SIG-M5 (cell line): ENCODE results near the gene GAMT.
"Not testable (repeated sequence)": the region's sequence is repeated elsewhere in the genome, so short reads cannot be mapped to it uniquely, and the experiment has no call there.

Experiments used
- DNase-seq: peaks from one replicate; lab custom pipeline; 2025; lab: John Stamatoyannopoulos, UW

Gene GAMT

DNA sequence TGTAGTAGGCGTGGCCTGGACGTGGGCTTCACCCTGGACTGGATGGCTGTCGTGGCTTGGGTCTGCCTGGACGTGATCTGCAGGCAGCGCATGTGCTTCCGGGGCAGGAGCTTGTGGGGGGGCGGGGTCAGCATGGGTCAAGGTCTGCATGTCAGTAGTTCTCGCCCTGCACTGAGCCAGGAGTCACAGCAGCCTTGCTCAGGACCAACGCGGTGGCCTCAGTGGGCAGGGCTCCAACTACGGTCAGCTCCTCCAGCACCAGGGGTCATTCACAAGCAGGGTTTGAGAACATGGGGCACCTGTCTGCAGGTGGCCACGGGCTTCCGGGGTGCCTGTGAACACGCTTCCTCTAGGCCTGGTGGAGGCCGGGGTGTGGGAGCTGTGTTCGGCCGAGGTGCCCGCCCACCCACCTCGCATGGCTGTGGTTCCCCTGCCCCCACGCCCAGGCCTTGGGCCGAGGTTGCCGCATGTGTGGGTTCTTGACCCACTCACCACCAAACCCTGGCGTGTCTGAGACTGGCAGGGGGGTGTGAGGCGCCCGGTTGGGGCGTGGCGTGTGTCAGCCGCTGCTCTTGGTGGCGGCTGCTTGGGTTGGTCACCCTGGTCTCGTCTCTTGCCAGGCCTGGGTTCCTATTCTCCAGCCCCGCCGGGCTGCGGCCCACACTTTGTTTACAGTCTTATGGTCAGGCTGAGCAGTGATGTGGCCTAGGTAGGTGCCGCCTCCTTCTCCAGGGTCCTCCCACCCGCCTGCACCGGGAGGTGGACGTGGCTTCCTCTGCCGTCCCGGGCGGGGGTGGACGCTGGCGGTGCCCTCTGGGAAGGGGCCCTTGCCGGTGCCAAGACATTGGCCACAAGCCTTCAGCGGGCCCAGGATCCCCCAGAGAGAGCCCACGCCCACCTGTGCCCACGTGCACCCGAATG, 32.0 kb upstream of the GAMT start:
- no peak for DNase-seq

DNA sequence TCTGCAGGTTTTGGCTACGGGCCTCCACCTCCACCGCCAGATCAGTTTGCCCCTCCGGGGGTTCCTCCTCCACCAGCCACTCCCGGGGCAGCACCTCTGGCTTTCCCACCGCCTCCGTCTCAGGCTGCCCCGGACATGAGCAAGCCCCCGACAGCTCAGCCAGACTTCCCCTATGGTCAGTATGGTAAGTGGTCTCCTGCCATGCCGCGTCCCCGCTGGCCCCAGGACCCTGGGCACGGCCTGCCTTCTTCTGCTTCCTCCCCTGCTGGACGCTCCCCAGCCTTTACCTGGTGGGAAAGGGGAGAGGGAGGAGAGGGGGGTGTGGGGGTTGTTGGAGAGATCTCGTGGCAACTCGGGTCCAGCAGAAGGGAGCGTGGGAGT, 31.2 kb upstream of the GAMT start:
- no peak for DNase-seq

DNA sequence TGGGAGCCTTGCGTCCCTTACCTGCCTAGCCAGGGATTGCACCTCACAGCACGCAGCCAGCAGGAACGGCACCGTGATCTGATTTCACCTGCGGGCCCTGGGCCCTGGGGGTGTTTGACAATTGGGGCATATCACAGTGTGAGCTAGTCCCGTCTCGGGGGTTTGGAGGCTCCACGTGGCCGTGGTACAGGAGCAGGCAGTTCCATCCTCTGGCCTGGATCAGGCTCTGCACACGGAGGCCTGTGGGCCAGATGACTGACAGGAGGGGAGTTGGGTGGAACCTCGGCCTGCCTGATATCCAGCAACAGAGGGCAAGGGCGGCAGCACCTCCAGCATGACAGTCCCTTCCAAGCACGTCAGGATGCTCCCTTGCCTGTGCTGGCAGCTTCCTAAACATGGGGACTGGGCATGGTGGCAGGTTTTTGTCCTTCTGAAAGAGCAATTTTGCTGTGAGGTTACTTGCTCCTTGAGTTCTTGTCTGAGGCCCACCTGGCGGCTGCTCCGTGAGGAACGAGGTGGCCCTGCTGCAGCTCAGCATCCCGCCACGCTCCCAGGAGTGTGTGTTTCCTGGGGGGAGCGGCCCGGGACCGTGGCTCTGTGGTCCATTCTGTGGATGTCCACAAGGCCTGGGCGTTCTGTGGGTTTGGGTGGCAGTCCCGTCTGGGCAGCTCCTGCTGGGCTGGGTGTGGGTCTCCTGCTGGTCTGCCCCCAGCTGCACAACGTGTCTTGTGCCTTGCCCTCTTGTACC, 30.6 kb upstream of the GAMT start:
- DNase-seq = no peak

DNA sequence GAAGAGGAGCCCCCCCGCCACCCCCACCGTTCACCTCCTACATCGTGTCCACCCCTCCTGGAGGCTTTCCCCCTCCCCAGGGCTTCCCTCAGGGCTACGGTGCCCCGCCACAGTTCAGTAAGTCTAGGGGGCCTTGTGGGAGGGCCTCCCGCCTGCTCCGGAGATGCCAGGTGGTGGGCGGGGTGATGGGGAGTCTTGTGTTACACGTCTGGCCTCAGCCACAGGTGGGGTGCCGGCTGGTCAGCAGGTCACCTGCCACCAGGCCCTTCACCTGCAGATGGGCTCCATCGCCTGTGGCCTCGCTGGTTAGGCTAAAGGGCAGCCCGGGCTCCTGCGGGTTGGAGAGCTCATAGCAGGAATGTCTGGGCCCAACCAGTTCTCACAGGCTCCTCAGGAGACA, 28.9 kb upstream of the GAMT start:
- DNase-seq = no peak

DNA sequence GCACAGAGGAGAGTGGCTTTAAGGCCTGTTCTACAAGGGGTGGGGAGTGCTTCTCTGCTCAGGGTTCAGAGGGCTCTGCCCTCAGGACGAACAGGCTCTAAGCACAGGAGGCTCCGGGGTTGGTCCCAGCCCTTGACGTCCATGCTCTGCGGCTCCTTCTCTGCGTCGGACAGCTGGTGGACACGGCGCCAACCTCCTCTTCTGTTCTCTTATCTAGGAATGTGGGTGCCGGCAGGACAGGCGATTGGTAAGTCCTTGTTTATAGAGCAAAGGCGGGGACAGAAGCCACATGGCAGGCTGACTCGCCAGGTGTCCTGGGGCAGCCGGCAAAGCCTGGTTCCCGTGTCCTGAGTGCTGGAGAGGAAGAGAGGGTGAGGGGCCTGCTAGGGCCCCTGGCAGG, 28.4 kb upstream of the GAMT start:
- DNase-seq = no peak

DNA sequence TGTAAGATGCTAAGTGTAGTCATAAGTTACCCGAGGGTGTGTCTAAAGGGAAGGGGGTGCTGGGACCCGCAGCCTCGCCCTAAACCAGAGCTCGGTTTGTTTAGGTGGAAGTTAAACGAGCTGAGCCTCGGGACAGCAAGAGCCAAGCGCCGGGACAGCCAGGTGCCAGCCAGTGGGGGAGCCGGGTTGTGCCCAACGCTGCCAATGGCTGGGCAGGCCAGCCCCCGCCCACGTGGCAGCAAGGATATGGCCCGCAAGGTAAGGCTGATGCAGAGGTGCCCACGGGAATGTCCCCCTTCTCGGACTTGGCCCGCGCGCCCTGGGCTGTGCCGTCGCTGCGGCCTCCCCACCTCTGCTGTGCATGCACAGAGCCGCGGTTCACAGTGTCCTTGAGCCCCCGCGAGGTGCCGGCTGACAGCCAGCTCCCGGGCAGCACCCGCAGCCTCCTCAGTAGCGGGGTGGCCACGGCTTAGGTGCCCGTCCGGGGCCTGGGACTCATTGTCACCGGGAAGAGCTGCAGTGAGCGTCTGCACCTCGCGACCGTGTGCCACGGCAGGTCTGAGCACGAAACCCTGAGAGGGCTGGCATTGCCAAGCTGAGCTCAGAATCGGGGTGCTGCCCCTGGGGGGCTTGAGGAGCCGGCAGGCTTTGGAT, 27.5 kb upstream of the GAMT start:
- no peak for DNase-seq

DNA sequence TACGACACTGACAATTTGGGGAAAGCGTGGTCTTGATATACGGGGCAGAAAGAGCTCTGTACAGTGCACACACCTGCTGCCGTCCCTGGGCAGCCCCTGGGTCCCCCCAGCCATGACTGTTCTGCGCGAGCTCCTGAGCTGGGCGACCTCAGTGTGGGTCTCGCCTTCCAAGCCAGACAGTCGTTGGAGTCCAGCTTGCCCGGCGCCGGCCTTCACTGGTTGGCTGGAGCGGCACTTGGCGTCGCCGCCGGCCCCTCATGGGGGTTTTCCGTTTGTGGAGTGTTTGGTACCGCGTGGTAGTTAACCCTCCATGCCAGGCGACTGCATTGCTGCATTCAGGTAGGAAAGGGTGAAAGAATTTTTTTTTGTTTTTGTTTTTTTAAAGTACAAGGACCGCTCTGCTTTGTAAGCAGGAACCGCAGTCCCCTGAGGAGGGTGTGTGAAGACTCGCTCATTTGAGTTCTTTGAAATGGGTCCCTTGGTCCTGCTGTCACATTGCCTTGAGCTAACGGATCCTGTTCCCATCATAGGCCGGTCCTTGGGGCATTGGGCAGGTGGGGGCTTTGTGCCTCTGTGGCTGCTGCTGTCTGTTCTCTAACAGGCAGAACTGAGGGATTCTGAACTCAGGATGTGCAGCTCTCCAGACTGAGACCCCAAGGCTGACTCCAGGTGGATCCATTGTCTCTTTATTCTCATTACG, 26.0 kb upstream of the GAMT start:
- no peak for DNase-seq

DNA sequence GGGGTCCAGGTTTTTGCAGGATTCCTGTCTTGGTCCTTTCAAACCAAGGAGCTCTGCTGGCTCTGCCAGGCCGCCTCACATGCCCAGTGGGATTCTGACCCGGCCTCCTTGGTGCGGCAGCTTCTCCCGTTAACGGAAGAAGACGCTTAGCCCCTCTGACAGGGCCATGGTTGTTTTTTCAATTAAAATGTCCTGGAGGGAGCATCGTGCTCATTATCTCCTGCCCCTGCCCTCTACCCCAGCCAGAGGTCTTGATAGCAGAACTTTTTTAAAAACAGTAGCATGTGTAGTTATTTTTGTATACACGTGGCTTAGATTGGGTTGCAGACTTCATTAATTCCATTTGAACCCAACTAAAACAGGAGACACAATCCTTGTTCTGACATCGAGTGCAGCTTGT, 25.4 kb upstream of the GAMT start:
- DNase-seq = no peak

DNA sequence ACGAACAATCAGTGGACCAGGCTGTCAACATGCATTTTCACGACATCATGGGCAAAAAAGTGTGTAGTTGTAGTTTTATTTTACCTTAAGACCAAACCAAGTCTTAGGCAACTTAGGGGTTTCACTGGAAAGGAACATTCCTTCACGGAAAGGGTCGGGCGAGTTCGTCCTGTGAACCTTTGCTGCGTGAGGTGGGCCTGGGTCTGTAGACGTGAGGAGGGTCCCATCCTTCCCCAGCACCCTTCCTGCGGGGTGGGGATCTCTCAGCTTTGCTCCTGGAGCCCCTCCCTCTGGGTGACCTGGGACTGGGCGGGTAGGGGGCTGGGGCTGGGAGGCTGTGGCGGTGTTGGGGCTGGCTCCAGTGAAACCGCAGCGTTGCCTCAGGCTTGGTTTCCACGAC, 24.6 kb upstream of the GAMT start:
- no peak for DNase-seq

DNA sequence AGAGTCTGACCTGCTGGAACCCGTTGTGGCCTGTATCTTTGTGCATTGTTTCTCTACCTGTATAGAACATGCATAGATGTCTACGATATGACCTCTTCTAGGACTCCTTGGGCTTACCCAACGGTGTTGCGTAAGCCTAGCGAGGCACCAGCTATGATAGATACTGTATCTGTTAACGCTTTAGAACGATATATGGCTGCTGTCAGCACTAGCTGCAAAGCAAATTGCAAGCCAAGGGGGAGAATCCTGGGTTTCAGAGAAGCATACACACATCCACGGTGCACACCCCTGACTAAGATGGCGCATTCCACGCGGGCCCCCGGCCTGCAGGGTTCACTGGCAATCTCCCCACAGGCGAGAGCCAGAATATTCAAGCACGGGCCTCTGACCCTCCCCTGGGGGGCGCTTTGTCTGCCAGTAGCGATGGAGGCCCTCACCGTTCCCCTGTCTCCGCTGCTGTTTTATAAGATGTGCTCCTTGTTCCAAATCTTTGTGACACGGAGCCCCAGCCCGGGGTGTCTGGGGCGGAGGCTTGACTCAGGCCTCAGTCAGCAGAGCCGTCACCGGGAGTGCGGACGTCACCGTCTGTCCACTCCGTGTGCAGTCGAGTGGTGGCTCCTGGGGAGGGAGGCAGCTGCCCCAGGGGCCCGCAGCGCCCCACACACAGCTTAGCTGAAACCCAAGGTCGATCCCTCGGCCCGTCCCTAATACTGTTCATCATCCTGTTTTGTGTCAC, 23.9 kb upstream of the GAMT start:
- no peak for DNase-seq

DNA sequence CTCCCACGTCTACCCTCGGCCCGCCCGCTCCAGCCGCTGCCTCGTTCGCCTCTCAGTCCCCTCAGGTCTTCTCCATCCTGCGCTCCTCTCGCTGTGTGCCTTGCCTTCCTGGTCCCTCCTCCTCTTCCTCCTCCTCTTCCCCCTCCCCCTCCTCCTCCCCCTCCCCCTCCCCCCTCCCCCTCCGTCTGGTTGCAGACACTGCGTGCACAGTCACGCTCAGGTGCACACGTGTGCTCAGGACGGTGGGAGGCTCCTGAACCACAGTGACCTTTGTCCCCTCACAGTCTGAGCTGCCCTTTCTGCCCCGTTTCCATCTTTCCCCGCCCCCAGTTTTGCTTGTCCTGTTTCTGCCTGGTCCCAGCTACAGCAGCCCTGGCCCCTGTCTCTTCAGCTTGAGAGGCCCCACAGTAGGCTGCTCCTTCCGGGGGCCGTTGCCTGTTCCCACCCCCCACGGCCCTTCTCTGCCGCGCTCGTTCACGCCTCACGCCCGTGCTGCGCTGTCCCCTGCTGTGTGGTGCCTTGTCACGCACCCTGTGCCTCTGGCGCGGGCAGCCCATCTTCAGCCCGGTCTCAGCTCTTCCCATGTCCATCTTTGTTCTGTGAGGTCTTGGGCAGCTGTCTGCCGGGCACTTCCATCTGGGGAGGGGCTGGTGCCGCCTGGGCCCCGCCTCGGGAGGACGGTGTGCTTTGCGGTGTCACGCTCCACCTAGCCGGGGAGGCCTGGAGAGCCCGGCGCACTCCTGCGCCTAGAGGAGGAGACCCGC, 23.0 kb upstream of the GAMT start:
- no peak for DNase-seq

DNA sequence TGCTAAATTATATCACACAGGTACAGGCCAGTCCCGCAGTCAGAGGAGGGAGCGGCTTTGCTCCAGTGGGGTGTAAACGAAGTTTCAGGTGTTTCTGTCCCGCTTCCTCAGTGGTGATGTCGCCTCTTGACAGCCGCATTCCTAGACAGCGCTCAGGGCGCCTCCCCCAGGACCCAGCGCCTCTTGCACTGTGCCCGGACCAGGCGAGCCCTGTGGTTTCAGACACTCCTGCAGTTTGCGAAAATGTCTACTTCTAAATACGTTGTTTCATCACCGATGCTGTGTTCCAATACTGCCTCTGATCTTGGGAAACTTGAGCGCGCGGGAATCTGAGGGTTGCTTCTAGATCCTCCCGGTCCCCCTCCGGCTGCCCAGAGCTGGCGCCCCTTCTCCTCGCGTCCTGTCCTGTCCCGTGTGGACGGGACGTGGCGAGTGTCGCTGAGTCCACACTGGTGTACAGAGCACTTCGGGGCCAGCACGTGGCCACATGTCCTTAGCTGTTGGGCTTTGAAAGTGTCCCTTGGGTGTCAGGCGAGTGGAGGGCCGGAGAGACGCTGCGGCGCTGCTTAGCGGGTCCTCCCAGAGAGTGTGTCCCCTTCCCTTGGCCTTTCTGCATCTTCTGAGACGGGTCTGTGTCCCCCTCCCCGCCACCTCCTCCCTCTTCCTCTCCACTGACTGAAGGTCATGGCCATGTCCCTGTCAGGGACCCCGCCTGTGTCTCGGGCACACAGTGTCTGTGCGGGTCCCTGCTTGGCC, 22.3 kb upstream of the GAMT start:
- DNase-seq = no peak

DNA sequence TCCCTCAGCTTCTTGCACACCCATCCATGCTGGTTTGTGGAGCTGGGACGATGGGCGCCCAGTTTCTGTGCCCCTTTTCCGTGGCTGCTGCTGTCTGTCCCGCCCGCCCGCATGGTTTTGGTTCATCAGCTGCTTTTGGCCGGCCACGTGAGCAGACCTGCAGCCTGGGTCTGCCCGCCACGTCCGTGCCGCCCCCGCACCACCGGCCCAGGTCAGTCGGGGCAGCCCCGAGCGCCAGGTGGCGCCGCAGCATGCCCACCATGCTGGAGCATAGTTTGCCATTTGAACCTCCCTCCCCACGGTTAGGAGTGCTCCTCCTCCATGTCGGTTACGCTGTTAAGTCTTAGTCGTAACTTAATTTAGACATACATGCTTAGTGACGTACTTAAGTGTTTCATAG, 21.6 kb upstream of the GAMT start:
- no peak for DNase-seq

DNA sequence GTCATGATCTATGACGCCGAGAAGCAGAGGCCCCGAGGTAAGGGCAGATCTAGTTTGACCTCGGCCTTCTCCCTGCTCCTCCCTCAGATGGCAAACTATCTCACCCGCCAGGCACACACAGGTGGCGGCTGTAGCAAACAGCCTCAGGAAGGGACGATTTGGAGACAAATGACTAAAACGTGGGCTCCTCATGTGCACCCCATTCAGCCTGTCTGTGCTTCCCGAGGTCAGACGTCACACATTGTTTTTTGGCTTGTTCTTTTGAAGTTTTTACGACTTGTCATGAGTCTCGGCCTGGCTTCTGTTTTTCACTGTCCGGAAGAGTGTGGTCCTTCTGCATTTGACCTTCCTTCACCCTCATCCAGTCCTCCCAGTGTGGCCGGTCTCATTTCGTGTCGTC, 21.0 kb upstream of the GAMT start:
- no peak for DNase-seq

DNA sequence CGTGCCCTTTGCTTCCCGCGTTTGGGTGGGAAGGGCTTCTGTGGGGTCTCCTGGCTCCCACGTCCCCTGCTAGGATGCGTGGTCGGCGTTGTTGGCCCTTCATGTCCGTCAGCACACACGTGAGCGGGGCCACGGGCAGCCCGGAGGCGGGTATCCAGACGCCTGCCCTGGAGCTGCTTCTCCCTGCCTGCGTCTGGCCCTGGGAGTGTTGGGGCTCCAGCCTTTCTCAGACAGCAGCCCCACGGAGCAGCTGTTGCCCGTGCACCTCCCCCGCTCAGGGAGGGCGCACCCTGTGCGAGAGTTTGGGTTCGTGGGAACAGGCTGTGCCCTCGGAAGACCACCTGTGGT, 20.6 kb upstream of the GAMT start:
- DNase-seq = no peak

DNA sequence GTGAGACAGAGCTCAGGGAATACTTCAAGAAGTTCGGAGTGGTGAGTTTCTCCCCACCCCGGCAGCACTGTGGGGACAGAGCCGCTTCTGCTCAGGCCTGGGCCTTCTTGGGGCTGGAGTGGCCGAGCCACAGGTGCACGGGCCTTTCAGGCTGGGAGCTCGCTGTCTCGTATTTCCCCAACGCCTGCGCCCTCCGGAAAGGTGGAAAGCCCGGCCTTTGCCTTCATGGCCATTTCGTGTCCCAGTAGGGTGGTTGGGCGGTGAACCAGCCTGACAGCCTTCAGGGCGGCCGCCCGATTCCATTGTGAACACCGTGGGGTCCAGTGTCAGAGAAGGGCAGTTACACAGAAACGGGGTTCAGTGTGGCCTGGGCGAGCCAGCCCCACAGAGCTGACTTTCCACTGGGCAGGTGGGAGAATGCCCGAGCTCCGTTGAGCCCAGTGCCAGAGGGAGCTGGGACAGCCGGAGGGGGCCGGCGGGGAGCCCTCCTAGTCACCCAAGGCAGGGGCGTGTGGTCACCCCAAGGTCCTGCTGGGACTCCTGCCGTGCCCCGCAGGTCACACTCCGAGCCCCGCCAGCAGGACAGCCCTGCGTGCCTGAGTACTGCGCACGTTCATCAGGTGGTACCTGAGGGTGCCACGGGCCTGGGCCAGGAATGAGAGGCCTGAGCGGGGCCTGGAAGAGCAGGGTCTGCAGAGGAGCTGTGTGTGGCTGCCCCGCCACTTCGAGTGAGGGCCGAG, 20.0 kb upstream of the GAMT start:
- DNase-seq = no peak

DNA sequence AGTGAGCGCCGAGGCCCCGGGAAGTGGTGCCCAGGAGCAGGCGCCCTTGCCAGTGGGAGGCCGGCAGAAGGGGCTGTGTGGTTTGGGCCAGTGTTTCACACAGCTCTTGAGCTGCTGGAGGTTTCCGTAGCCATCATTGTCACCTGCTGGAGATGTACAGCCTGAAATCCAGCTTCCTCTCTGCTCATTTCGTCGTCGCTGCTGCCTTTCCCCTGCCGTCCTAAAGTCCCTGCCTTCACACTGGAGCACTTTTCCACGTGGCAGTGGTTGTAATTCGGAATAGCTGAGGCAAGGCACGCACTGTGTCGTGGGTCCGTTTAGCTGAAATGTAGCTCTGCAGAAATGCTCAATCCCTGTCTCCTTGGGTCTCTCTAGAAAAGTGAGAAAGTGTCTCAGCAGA, 19.2 kb upstream of the GAMT start:
- DNase-seq = no peak

DNA sequence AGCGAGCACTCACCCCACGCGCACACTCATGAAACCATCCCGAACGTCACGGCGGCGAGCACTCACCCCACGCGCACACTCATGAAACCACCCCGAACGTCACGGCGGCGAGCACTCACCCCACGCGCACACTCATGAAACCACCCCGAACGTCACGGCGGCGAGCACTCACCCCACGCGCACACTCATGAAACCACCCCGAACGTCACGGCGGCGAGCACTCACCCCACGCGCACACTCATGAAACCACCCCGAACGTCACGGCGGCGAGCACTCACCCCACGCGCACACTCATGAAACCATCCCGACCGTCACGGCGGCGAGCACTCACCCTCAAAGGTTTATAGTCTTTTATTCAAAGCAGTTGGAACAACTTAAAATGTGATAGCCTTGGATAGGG, 18.7 kb upstream of the GAMT start:
- DNase-seq = not testable (repeated sequence)

DNA sequence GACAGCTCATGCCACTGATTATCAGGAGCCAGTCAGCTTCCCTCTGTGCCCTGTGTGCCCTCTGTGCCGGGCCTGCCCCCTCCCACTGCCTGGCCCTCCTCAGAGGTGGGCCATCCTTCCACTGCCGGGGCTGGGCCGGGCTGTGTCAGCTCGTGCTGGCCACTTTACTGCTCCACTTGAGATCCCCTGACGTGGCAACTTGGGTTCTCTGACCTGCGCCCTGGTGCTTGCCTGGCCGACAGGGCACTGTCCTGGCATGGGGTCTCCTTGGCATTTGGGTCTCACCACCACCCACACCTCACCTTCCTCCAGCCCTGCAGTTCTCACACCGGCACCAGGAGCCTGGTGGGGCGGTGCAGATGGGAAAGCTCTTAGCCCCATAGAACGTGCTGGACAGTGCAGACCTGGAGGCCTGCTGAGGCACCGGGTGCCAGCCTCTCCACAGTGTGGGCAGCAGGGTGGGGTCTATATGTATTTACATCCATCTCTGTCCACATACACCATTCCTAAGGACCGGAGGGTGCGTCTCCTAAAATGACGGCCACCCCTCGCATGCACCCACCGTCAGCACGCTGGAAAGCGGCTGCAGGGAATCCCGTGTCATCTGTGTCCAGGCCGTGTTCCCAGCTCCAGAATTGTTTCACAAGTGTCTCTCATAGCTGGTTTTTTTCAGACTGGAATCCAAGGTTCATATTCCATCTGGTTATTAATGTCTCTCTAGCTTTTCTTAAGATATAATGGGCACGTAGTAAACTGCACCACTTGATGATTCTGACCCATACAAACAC, 17.8 kb upstream of the GAMT start:
- DNase-seq = no peak
